Lower leg skin (tissue), 4 donors: Measurements from ENCODE around the gene STAB1. TPM values are rescaled to one million over a fixed set of nuclear protein-coding genes. Genes with fewer than 3 reads are reported as not detected.

Source experiments
- DNase-seq, 2 donors: peaks; one replicate each; pipeline ENCODE4 v3.0.0-alpha.2; 2019; ENCODE audit warnings: low spot score in 2 of 2
- H3K4me3 ChIP-seq: fragments of 200-600 bp; sonication (generic); 2 replicates; pipeline ENCODE4 v1.5.1; 2017; ENCODE audit warnings: mild to moderate bottlenecking, low read depth; ENCODE audit not compliant: poor library complexity, severe bottlenecking
- CTCF ChIP-seq, 3 donors: fragments of 450-650 bp; IDR thresholded peaks; one replicate each; pipeline ENCODE4 v1.5.1; 2016; ENCODE audit warnings: antibody characterized with exemption in 3 of 3, mild to moderate bottlenecking in 3 of 3, moderate library complexity in 2 of 3
- POLR2A ChIP-seq, 2 donors: fragments of 450-650 bp; IDR thresholded peaks; one replicate each; pipeline ENCODE4 v1.6.1; 2016 to 2017; ENCODE audit warnings: antibody characterized with exemption in 2 of 2, mild to moderate bottlenecking in 1 of 2, moderate library complexity in 1 of 2
- WGBS, 2 donors: methylation state at CpG; one replicate each; pipeline ENCODE4 v1.1.5; 2018; 5-methylcytosine and 5-hydroxymethylcytosine counted together
- intact Hi-C: fragments of 100-400 bp; cut with DNase I; formaldehyde crosslinking; loops from one replicate; pipeline ENCODE4 v1.15.0; 2023; ENCODE audit warnings: low total_unique reads
- total RNA-seq, 4 donors: library from RNA; depleted of rRNA; stranded (reverse); fragments of >200 nt; gene quantifications; one replicate each; pipeline ENCODE4 v1.1.0, GENCODE V29; 2016

Gene STAB1
- total RNA-seq, 4 donors from 2014 or later = 10.1 to 23.9 (median 12.1) TPM

- DNase-seq = no peak
- WGBS, 2 donors = 85 to 89% methylated on average over 1 of the region's 1 CpG
- H3K4me3 ChIP-seq = no peak overlapping the region
- no peak for TF ChIP-seq POLR2A (IDR thresholded peaks at IDR 0.05)
- no peak for TF ChIP-seq CTCF (IDR thresholded peaks at IDR 0.05)
- intact Hi-C loops = no loop called here
Observed at GRCh38 chr3:52555056-52555455, 59.9 kb downstream of the STAB1 start.

GRCh38 chr3:52557011-52557960 is 62.1 kb downstream of the STAB1 start:
- no peak overlapping the region for H3K4me3 ChIP-seq
- intact Hi-C loops = no loop called here
- no peak for TF ChIP-seq CTCF (IDR thresholded peaks at IDR 0.05)
- no peak for TF ChIP-seq POLR2A (IDR thresholded peaks at IDR 0.05)
- WGBS, 2 donors = 86 to 87% methylated on average over 9 of the region's 9 CpGs
- no peak for DNase-seq

GRCh38 chr3:52558436-52558835 is 63.3 kb downstream of the STAB1 start:
- DNase-seq = no peak
- TF ChIP-seq POLR2A (IDR thresholded peaks at IDR 0.05) (no peak), CTCF (IDR thresholded peaks at IDR 0.05) (no peak)
- H3K4me3 ChIP-seq = no peak overlapping the region
- 97 to 99% methylated on average over 5 of the region's 5 CpGs for WGBS, 2 donors
- intact Hi-C loops = no loop called here

- DNase-seq = no peak
- intact Hi-C loops = no loop called here
- no peak for TF ChIP-seq CTCF (IDR thresholded peaks at IDR 0.05)
- no peak for TF ChIP-seq POLR2A (IDR thresholded peaks at IDR 0.05)
- no peak overlapping the region for H3K4me3 ChIP-seq
- 64 to 66% methylated on average over 4 of the region's 4 CpGs for WGBS, 2 donors
Observed at GRCh38 chr3:52561028-52561747, 66.0 kb downstream of the STAB1 start.

GRCh38 chr3:52563984-52564383 is 68.8 kb downstream of the STAB1 start:
- no peak for TF ChIP-seq CTCF (IDR thresholded peaks at IDR 0.05)
- TF ChIP-seq POLR2A (IDR thresholded peaks at IDR 0.05) = no peak
- WGBS, 2 donors = 93 to 96% methylated on average over 2 of the region's 2 CpGs
- intact Hi-C loops = no loop called here
- DNase-seq = no peak
- H3K4me3 ChIP-seq = no peak overlapping the region
